HEK293T (cell line): ENCODE results near the gene RARA.

ENCODE experiments used
- CTCF ChIA-PET: fragments of 350-600 bp; formaldehyde crosslinking; extraction: SDS; loops from one replicate; lab custom pipeline; 2021; ENCODE audit warnings: antibody characterized with exemption, inconsistent platforms; lab: Yijun Ruan, JAX
- POLR2A ChIA-PET: fragments of 350-600 bp; formaldehyde crosslinking; extraction: SDS; loops from one replicate; lab custom pipeline; 2020; ENCODE audit warnings: antibody characterized with exemption, inconsistent platforms; lab: Yijun Ruan, JAX
- DNase-seq: peaks from one replicate; pipeline ENCODE4 v3.0.0; 2012; ENCODE audit warnings: mixed read lengths; ENCODE audit errors: extremely low spot score
- ARNT ChIP-seq: fragments of 450-650 bp; IDR thresholded peaks from 2 replicates; pipeline ENCODE4 v1.6.1; 2017; ENCODE audit warnings: mild to moderate bottlenecking
- BHLHE40 ChIP-seq: fragments of 450-650 bp; IDR thresholded peaks from 2 replicates; pipeline ENCODE4 v1.6.1; 2016; ENCODE audit warnings: mild to moderate bottlenecking, moderate library complexity, borderline replicate concordance
- CTBP1 ChIP-seq: fragments of 450-650 bp; IDR thresholded peaks from 2 replicates; pipeline ENCODE4 v1.6.1; 2016; ENCODE audit warnings: borderline replicate concordance
- ELF4 ChIP-seq: fragments of 450-650 bp; IDR thresholded peaks from 2 replicates; pipeline ENCODE4 v1.6.1; 2017; ENCODE audit warnings: antibody characterized with exemption
- FOXA1 ChIP-seq: fragments of 450-650 bp; IDR thresholded peaks from 2 replicates; pipeline ENCODE4 v1.6.1; 2016; ENCODE audit warnings: mild to moderate bottlenecking
- FOXK2 ChIP-seq: fragments of 450-650 bp; IDR thresholded peaks from 2 replicates; pipeline ENCODE4 v1.6.1; 2016; ENCODE audit warnings: mild to moderate bottlenecking
- FOXM1 ChIP-seq: fragments of 450-650 bp; IDR thresholded peaks from 2 replicates; pipeline ENCODE4 v1.6.1; 2017; ENCODE audit warnings: mild to moderate bottlenecking, borderline replicate concordance
- HDGF ChIP-seq: fragments of 450-650 bp; IDR thresholded peaks from 2 replicates; pipeline ENCODE4 v1.6.1; 2017; ENCODE audit warnings: antibody characterized with exemption, borderline replicate concordance
- L3MBTL2 ChIP-seq: fragments of 450-650 bp; conservative IDR thresholded peaks from 2 replicates; pipeline ENCODE4 v1.6.1; 2016; ENCODE audit warnings: mild to moderate bottlenecking
- LEF1 ChIP-seq: fragments of 450-650 bp; IDR thresholded peaks from 2 replicates; pipeline ENCODE4 v1.6.1; 2017; ENCODE audit warnings: mild to moderate bottlenecking, borderline replicate concordance
- NFRKB ChIP-seq: fragments of 450-650 bp; IDR thresholded peaks from 2 replicates; pipeline ENCODE4 v1.6.1; 2016; ENCODE audit warnings: mild to moderate bottlenecking, moderate library complexity
- SP1 ChIP-seq: fragments of 450-650 bp; IDR thresholded peaks from 2 replicates; pipeline ENCODE4 v1.6.1; 2017
- SUZ12 ChIP-seq: fragments of 450-650 bp; IDR thresholded peaks from 2 replicates; pipeline ENCODE4 v1.6.1; 2016; ENCODE audit warnings: mild to moderate bottlenecking
- TARDBP ChIP-seq: fragments of 450-650 bp; IDR thresholded peaks from 2 replicates; pipeline ENCODE4 v1.6.1; 2016
- ZNF384 ChIP-seq: fragments of 450-650 bp; IDR thresholded peaks from 2 replicates; pipeline ENCODE4 v1.6.1; 2016
- TF ChIP-seq, protein P1 (sequence below): fragments of 450-650 bp; IDR thresholded peaks from 2 replicates; pipeline ENCODE4 v1.6.1; 2016

Gene RARA

DNA sequence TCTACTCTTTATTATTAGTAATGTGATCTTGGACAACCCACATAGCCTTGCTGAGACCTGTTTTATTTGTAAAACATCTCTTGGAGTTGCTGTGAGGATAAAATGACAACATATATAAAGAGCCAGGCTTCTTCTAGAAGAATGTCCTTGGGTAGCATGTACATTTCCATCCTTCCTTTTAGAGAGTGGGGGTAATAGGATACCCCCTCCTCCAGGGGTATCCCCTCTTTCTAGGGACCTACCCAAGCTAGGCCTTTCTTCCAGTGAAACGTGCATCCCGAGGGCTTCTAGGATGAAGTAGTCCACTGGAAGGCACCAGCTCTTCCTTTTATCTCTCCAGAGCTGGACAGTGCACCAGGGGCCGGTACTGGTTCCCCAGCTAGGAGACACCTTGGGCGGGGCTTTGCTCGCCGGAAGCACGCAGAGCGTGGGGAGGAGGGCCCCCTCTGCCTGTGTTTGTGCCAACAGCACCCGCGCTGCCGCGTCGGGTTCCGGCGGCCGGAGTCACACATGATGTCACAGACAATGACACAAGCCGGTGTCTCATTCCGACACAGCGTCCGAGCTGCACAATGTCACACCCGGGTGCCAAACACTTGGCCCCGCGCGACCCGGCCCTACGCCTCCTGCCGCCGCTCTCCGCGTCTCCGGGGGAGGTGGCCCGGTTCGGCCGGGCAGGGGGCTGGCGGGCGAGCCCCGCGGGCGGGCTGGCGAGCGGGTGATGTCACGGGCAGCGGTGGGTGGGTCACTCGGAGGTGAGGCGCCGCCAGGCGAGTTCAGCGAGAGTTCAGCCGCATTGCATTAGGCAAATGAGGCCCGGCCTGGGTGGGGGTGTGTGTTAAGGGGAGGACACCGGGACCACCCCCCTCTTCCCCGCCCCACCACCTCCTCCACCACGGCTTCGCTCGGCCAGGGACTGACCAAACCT, 32.2 kb downstream of the RARA start:
- ChIA-PET CTCF (interaction anchor here (0.5 to 0.8 kb wide), 3 partner anchors 14 to 1213 kb away, joined by 3 to 4 read pairs (median 3); no protein-coding TSS in a partner anchor), POLR2A (interaction anchor here (0.9 to 1.4 kb wide), 5 partner anchors 22 to 52 kb away, joined by 3 to 7 read pairs (median 4); partner anchors contain the start of gene RARA)
- DNase-seq: peak; percentile 61
- TF ChIP-seq ARNT (no peak), FOXA1 (no peak), LEF1 (no peak), FOXK2 (no peak), SUZ12 (no peak), FOXM1 (no peak), CTBP1 (no peak), BHLHE40 (no peak), ZNF384 (no peak), SP1 (no peak), NFRKB (no peak), ELF4 (no peak), TARDBP (no peak), HDGF (no peak), L3MBTL2 (no peak)
- TF ChIP-seq, protein P1, sequence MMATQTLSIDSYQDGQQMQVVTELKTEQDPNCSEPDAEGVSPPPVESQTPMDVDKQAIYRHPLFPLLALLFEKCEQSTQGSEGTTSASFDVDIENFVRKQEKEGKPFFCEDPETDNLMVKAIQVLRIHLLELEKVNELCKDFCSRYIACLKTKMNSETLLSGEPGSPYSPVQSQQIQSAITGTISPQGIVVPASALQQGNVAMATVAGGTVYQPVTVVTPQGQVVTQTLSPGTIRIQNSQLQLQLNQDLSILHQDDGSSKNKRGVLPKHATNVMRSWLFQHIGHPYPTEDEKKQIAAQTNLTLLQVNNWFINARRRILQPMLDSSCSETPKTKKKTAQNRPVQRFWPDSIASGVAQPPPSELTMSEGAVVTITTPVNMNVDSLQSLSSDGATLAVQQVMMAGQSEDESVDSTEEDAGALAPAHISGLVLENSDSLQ: no peak

GRCh38 chr17:40341808-40342503, 33.0 kb downstream of the RARA start:
- ChIA-PET POLR2A (interaction anchor here (1.4 kb wide), 1 partner anchor 53 kb away, joined by 3 read pairs; no protein-coding TSS in a partner anchor), CTCF (no interaction called here)
- peak; percentile 57; the same call in 1 of the 2 replicates for TF ChIP-seq L3MBTL2
- TF ChIP-seq ZNF384: no peak
- TF ChIP-seq NFRKB: no peak
- TF ChIP-seq BHLHE40: no peak
- peak; percentile 69 for DNase-seq

- no peak for DNase-seq
- TF ChIP-seq, protein P1: no peak
- TF ChIP-seq FOXA1 (no peak), L3MBTL2 (no peak), LEF1 (no peak), FOXK2 (no peak), CTBP1 (no peak), ELF4 (no peak), SUZ12 (no peak), ZNF384 (no peak), HDGF (no peak), ARNT (no peak), NFRKB (no peak), BHLHE40 (no peak), SP1 (no peak), FOXM1 (no peak), TARDBP (no peak)
- CTCF ChIA-PET: no interaction called here
- POLR2A ChIA-PET: interaction anchor here (1.2 to 1.4 kb wide), 2 partner anchors 9 to 54 kb away, joined by 3 to 4 read pairs; no protein-coding TSS in a partner anchor
Measured at GRCh38 chr17:40342504-40343218, 33.7 kb downstream of the RARA start.

DNA sequence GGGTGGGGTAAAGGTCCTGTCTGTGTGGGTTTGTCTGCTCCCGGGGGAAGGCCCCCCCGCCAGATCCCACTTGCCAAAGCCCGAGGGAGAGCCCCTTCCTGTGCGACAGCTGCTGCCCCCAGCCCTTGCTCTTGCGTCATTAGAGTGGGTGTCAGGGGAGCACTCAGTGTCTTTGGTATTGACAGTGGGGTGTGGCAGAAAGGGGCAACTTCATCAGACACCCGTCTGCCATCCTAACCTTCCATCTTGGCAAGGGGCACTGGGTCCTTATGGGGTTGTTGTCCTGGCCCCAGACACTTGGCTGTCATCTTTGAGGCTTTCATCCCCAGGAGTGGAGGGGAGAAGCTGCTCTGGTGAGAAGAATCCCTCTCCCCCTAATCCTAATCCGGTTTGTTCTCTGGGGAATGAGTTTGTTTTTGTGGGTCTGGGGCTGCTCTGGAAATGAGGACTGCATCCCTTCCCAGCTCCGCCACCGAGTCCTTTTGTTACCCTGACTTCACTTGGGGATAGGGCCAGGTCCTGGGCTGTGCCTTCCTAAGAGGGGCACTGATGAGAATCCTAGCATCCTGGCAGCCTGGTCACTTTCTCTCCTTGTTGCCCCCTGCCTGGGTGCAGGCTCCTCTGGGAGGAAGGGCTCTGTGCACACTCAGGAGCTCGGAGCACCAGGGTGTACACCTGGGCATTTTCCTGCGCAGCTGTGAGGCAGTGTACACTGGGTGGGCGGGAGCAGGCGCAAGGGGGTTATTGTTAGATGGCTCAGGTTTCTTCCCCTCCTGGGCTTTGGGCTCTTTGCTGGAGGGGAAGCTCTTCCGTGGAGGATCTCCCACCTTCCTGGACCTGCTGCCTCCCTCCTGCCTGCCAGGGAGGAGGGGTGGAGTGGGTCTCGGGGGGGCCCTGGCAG, 34.5 kb downstream of the RARA start:
- ChIA-PET CTCF (interaction anchor here (0.6 to 3.0 kb wide), 3 partner anchors 11 to 133 kb away, joined by 4 to 17 read pairs (median 4); no protein-coding TSS in a partner anchor), POLR2A (interaction anchor here (0.9 to 1.2 kb wide), 3 partner anchors 8 to 27 kb away, joined by 3 to 4 read pairs (median 3); no protein-coding TSS in a partner anchor)
- no peak for DNase-seq
- no peak for TF ChIP-seq CTBP1
- TF ChIP-seq SUZ12: no peak
- no peak for TF ChIP-seq TARDBP
- no peak for TF ChIP-seq NFRKB
- TF ChIP-seq ELF4: no peak
- TF ChIP-seq ARNT: no peak
- TF ChIP-seq SP1: no peak
- TF ChIP-seq HDGF: no peak
- TF ChIP-seq ZNF384: no peak
- TF ChIP-seq FOXM1: no peak
- no peak for TF ChIP-seq L3MBTL2
- no peak for TF ChIP-seq LEF1
- TF ChIP-seq, protein P1: no peak
- no peak for TF ChIP-seq FOXA1
